Chondrocyte (in vitro differentiated cells): ENCODE data around the gene CADPS2. TPM values are rescaled to one million over a fixed set of nuclear protein-coding genes. Genes with fewer than 3 reads are reported as not detected.

ENCODE experiments used
- DNase-seq: peaks from one replicate; pipeline ENCODE4 v3.0.0; 2021; ENCODE audit warnings: mixed read lengths, low spot score
- H3K27ac Mint-ChIP-seq: one replicate; pipeline ENCODE4 v1.8.0; 2021; ENCODE audit warnings: mild to moderate bottlenecking, moderate library complexity, mixed read lengths; ENCODE audit not compliant: unreplicated experiment
- H3K27me3 Mint-ChIP-seq: 2 replicates; pipeline ENCODE4 v1.8.0; 2021; ENCODE audit warnings: low read depth, mixed read lengths
- H3K36me3 Mint-ChIP-seq: 2 replicates; pipeline ENCODE4 v1.8.0; 2021; ENCODE audit warnings: low read depth, mixed read lengths
- H3K4me1 Mint-ChIP-seq: 2 replicates; pipeline ENCODE4 v1.8.0; 2021; ENCODE audit warnings: low read depth, mild to moderate bottlenecking, mixed read lengths
- H3K4me3 Mint-ChIP-seq: one replicate; pipeline ENCODE4 v1.8.0; 2021; ENCODE audit warnings: mild to moderate bottlenecking, moderate library complexity, mixed read lengths; ENCODE audit not compliant: unreplicated experiment
- H3K9me3 Mint-ChIP-seq: 2 replicates; pipeline ENCODE4 v1.8.0; 2021; ENCODE audit warnings: low read depth, mixed read lengths
- total RNA-seq: library from RNA; stranded (reverse); gene quantifications from 3 replicates; pipeline ENCODE4 v1.2.1, GENCODE V29; 2021
- TF ChIP-seq, protein P1 (sequence below): fragments of 200-600 bp; sonication (generic); IDR thresholded peaks from 2 replicates; pipeline ENCODE4 v1.5.0; 2021; ENCODE audit warnings: antibody characterized with exemption, mild to moderate bottlenecking, moderate library complexity

The CADPS2 gene
- total RNA-seq, 1 donor from 2014 or later, result 0.32 TPM

DNA sequence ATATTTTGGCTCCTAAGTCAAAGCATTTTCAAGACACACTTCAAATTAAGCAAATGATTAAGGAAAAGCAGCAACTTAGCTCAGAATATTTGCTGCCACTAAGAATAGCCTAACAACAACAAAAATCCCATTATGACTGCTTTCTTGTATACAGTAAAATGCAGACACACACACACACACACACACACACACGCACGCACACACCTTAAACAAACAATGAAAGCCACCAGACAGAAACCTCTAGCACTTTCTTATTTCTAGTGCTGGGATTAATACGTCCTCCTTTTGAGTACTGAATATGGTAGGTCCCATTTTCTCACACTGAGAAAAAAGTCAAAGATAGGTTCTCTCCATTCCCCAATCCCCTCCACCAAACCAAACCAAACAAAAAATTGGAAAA, 558.3 kb downstream of the CADPS2 start:
- H3K4me1 Mint-ChIP-seq, result no peaks in the 10 kb centered on the region
- DNase-seq, result no peak
- no peak overlapping the region for H3K4me3 Mint-ChIP-seq
- H3K36me3 Mint-ChIP-seq, result no peaks in the 10 kb centered on the region
- TF ChIP-seq, protein P1, sequence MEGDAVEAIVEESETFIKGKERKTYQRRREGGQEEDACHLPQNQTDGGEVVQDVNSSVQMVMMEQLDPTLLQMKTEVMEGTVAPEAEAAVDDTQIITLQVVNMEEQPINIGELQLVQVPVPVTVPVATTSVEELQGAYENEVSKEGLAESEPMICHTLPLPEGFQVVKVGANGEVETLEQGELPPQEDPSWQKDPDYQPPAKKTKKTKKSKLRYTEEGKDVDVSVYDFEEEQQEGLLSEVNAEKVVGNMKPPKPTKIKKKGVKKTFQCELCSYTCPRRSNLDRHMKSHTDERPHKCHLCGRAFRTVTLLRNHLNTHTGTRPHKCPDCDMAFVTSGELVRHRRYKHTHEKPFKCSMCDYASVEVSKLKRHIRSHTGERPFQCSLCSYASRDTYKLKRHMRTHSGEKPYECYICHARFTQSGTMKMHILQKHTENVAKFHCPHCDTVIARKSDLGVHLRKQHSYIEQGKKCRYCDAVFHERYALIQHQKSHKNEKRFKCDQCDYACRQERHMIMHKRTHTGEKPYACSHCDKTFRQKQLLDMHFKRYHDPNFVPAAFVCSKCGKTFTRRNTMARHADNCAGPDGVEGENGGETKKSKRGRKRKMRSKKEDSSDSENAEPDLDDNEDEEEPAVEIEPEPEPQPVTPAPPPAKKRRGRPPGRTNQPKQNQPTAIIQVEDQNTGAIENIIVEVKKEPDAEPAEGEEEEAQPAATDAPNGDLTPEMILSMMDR, result no peak
- H3K27ac Mint-ChIP-seq, result no peak overlapping the region
- no peaks in the 10 kb centered on the region for H3K9me3 Mint-ChIP-seq
- H3K27me3 Mint-ChIP-seq, result peaks cover 31% of the 10 kb centered on the region

DNA sequence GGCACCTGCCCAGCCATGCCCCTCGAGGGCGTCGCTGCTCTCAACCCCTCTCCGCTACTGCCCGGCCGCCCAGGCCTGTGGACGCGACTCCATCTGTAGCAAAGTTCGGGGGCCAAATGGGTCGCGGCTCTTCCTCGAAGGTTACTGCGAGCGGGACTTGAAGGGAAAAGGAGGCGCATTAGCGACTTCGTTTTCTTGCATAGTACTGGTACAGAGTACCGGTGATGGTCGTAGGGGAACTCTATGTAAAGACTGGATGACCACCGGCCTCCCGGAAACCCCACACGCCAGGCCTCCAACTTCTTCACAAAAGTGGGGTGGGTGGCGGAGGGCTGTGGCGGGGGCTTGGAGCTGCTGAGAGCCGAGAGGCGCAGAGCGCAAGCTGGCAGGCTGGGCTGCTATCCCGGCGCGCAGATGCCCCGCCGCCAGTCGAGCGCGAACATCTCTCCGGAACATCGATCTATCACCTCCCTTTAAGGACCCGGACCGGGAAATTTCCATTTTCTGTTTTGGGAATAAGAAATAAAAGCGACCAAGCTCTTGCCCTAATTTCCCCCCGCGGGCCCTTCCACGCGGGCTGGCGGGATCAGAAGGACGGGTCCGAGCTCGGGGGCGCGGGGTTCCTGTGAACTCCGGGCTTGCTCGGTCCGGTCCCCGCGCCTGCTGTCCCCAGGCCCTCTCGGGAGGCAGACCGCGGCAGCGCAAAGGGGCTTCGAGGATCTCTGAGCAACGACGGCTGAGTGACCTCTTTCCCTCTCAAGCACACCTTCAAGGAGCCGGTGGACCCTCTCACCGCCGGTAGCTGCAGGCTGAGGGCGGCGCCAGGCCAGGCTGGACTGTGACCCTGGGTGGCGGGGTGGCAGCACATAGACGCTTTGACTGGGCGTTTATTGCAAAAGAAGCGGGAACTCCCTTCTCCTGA, 569.5 kb downstream of the CADPS2 start:
- no peaks in the 10 kb centered on the region for H3K4me1 Mint-ChIP-seq
- H3K27me3 Mint-ChIP-seq, result peaks cover 85% of the 10 kb centered on the region
- TF ChIP-seq, protein P1, result no peak
- H3K4me3 Mint-ChIP-seq, result no peak overlapping the region
- H3K36me3 Mint-ChIP-seq, result peaks cover 8% of the 10 kb centered on the region
- no peaks in the 10 kb centered on the region for H3K9me3 Mint-ChIP-seq
- no peak overlapping the region for H3K27ac Mint-ChIP-seq
- DNase-seq, result peak; percentile 78

DNA sequence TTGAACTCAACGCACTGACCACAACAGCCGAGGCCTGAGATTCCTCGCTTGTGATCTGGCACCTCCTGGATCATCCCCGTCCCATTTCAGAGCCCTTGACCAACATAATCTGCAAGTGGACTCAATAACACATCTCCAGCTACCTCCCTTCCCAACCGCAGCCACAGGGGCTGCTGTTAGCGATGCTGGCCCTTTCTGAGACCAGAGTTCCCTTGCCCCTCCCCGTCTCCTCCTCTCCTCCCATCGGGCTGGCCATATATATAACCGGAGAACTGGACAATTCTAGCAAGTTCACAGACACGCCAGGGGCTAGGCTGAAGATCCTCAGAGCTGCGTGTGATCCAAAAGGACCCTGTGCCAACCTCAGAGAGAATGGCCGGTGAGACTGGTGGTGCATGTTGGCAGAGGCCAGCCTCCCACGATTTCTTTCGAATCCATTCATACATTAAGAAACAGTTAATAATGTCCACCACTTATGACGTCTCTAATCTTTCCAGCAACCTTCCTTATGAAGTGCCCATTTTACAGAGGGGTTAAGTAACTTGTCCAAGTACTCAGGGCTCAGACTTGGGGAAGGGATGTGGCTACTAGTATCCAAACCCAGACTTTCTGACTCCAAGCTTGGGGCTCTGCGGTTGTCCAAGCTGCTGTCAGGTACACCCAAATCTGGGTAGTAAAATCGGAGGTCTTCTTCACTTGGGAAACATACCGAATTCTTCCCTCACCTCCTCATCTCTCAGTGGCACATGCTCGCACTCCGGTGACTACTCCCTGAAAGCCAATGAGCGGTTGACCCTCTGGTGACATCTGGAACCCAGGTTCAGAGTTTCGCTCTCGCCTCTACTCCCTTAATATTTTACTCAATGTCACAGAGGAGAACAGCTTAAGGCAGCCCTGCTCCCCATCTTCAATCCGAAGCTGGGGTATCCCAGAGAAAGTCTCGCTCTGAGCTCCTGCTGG, 570.5 kb downstream of the CADPS2 start:
- TF ChIP-seq, protein P1, result no peak
- DNase-seq, result no peak
- H3K9me3 Mint-ChIP-seq, result no peaks in the 10 kb centered on the region
- peaks cover 8% of the 10 kb centered on the region for H3K36me3 Mint-ChIP-seq
- H3K4me1 Mint-ChIP-seq, result peaks cover 7% of the 10 kb centered on the region
- H3K27ac Mint-ChIP-seq, result no peak overlapping the region
- H3K27me3 Mint-ChIP-seq, result peaks cover 85% of the 10 kb centered on the region
- H3K4me3 Mint-ChIP-seq, result no peak overlapping the region

DNA sequence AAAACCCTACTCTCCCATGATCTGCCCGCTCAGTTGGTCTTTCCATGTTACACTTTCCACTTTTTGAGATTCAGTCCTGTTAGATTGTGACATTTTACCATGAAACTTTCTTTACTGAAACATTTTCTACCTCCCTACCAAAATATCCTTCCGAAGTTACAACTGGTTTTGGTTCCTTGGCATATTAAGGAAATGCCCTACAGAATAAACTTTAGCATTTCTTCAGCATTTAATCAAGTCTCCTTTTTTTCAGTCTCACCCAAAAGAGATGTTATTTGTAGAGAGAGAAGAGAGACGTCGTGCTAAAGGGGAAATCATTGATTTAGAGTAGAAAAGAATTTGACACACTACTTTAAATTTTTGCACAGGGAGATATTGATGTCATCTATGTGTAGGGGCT, 572.0 kb downstream of the CADPS2 start:
- TF ChIP-seq, protein P1, result no peak
- H3K27ac Mint-ChIP-seq, result no peak overlapping the region
- peaks cover 15% of the 10 kb centered on the region for H3K4me1 Mint-ChIP-seq
- no peak overlapping the region for H3K4me3 Mint-ChIP-seq
- H3K36me3 Mint-ChIP-seq, result peaks cover 8% of the 10 kb centered on the region
- H3K9me3 Mint-ChIP-seq, result no peaks in the 10 kb centered on the region
- no peak for DNase-seq
- peaks cover 87% of the 10 kb centered on the region for H3K27me3 Mint-ChIP-seq

DNA sequence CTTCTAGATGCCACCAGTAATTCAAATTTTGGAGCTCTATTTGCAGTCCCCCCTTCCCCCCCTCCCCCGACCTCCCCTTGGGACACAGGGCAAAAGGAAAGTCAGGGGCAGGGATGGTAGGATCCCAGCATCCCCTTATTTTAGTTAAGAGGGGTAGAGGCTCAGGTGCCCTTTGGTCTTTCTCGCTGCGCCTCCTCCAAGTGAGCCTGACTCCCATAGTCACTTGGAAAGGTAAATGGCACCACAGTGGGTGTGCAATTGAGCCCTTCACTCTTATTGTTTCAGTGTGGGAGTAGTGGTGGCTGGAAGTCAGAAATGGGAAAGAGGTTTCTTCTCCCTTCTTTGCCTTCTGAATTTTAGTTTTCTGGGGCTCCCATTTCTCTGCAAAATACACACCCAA, 573.5 kb downstream of the CADPS2 start:
- no peak overlapping the region for H3K27ac Mint-ChIP-seq
- peaks cover 8% of the 10 kb centered on the region for H3K36me3 Mint-ChIP-seq
- peaks cover 86% of the 10 kb centered on the region for H3K27me3 Mint-ChIP-seq
- peaks cover 15% of the 10 kb centered on the region for H3K4me1 Mint-ChIP-seq
- H3K9me3 Mint-ChIP-seq, result no peaks in the 10 kb centered on the region
- TF ChIP-seq, protein P1, result no peak
- no peak for DNase-seq
- no peak overlapping the region for H3K4me3 Mint-ChIP-seq
